ENCODE measurements around the gene GJA3.
"Not testable (repeated sequence)": the region's sequence is repeated elsewhere in the genome, so short reads cannot be mapped to it uniquely, and the experiment has no call there.

GJA3 gene

GRCh38 chr13:20182231-20182846 is 21.5 kb upstream of the GJA3 start:
- peak; percentile 41 for DNase-seq (ENCODE audit: low read depth, low spot score)

GRCh38 chr13:20181188-20181587 is 20.3 kb upstream of the GJA3 start:
- DNase-seq (ENCODE audit: low read depth, low spot score): no peak

DNA sequence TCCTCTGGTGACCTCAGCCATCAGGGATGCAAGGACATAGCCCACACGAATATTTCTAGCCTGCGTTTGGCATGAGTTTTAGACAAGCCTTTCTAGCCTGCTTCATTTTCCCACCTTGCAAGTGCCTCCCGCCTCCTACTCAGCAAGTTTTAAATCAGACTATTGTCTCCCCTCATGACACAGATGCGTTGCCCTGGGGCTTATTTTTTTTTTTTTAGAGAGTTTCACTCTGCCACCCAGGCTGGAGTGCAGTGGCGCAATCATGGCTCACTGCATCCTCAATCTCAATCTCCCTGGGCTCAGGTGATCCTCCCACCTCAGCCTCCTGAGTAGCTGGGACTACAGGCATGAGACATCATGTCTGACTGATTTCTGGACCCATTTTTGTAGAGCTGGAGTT is 17.3 kb upstream of the GJA3 start:
- no peak for DNase-seq (ENCODE audit: low read depth, low spot score)

DNA sequence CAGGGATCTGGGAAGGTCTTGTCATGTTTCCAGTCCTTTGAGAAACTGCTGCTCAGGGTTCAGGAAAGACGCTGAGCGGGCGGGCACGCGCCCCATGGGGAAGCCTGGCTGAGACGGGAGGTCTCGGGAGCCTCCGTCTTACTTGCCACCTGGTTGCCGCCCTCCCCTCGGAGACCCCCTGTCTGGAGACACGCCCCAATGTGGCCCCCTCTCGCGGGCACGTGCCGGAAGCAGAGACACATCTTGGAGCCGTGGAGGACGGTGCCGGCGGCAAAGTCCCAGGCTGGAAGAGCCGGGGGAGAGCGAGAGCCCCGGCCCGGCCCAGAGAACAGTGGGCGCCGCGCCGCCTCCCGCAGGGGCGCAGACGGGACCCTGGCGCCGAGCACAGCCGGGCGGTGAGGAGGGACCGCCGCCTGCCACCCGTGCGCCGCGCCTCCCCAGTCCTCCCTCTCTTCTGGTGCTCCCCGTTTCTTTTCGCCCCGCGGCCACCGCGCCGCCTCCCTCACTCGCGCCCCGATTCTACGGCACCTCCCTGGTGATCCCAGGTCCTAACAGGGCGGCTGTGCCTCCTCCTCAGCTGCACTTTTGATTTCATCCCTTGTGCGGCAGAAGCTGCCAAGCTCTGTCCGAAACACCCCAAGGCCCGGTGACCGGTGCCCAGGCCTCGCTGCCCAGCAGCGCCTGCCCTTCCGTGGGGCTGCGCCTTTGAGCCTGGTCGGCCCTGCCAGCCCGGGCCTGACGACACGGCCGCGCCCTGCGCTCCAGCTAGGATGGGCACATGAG is 16.4 kb upstream of the GJA3 start:
- no peak for DNase-seq (ENCODE audit: low read depth, low spot score)

DNA sequence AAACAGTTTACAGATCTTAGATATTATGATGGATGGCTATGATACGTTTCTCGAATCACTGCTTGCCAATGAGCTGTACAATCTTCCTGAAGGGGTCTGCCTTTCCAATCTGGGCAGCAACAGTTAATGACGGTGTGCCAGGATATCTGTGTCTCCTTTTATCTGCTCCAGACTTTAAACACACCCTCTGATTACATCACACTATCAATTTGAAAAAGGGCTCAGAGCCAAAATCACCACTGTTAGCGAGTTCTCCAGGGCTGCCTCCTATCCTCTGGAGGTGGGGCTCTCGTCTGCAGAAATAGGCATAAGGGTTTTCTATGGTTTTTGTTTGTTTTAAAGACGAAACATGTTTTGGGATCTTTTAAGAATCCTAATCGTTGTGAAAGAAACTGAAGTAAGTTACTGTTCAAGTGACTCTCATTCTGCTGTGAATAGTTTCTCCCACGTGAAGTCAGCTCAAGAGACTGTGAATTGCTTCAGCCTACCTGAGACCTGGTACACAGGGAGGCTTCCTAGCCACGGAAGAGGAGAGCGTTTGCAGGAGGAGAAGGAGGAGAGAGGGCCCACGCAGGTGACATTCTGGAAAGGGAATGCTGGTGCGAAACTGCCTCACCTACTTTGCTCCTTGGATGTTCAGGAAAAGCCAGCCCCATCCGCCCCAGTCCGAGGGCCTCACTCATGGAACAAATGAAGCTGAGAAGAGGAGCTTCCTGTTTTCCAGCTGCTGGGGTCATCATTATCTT is 15.2 kb upstream of the GJA3 start:
- no peak for DNase-seq (ENCODE audit: low read depth, low spot score)

GRCh38 chr13:20175406-20175794 is 14.5 kb upstream of the GJA3 start:
- no peak for DNase-seq (ENCODE audit: low read depth, low spot score)

- DNase-seq (ENCODE audit: low read depth, low spot score): peak; percentile 53
Observed at GRCh38 chr13:20174656-20175405, 14.0 kb upstream of the GJA3 start.

- no peak for DNase-seq (ENCODE audit: low read depth, low spot score)
Observed at GRCh38 chr13:20173116-20173746, 12.4 kb upstream of the GJA3 start.

- no peak for DNase-seq (ENCODE audit: low read depth, low spot score)
Observed at GRCh38 chr13:20171364-20171763, 10.5 kb upstream of the GJA3 start.

GRCh38 chr13:20170921-20171320 is 10.1 kb upstream of the GJA3 start:
- no peak for DNase-seq (ENCODE audit: low read depth, low spot score)

DNA sequence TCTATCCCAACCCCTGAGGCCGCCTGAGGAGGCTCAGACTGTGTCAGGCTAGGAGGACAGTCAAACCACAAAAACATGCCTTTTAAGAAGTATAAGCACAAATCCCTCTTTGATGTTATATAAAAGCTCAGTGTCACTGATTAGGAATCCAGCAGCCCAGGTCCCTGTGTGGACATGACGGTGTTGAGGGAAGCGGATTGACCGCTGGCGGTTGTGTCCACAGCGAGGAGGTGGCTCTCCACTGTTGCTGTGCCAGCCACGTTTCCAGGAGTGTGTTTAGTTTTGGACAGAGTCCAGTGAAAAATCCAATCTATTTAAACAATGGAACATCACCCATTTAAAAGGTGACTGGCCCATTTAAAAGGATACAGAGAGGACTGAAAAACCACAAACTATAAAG is 7.5 kb upstream of the GJA3 start:
- DNase-seq (ENCODE audit: low read depth, low spot score): no peak

DNA sequence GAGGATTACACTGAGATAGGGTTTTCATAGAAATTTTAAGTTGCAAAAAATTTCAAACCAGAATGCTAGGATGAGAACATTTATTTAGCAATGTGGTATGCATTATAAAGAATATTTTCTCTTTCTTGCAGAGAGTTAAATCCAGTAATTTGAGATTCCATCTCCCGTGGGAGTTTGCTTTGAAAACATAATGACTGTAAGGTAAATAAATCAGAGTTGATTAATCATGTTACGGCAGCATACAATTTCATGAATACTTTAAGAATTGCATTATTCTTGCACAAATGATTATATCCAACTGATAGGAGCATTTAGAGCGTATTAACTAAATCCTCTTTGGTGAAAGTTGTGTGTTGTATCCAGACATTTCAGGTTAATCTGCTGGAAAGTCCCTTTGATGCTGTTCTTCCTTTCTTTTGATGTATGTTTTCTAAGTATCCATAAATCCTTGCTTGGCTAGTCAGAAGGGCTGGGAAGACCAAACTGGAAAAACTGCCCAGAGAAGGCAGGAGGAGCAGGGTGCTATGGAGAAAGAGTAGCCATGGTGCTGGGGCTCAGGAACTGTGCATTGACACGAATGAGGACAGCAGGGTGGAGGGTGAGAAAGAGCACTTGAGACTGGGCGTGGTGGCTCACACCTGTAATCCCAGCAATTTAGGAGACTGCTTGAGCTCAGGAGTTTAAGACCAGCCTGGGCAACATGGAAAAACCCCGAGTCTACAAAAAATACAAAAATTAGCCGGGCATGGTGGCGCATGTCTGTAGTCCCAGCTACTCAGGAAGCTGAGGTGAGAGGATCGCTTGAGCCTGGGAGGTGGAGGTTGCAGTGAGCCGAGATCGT is 4.8 kb upstream of the GJA3 start:
- DNase-seq (ENCODE audit: low read depth, low spot score): no peak

GRCh38 chr13:20161951-20162300 is 1.1 kb upstream of the GJA3 start:
- DNase-seq (ENCODE audit: low read depth, low spot score): no peak

GRCh38 chr13:20161275-20161950 is 561 bp upstream of the GJA3 start:
- no peak for DNase-seq (ENCODE audit: low read depth, low spot score)

- no peak for DNase-seq (ENCODE audit: low read depth, low spot score)
Observed at GRCh38 chr13:20159646-20160305, 1.1 kb downstream of the GJA3 start.

GRCh38 chr13:20157151-20157796 is 3.6 kb downstream of the GJA3 start:
- DNase-seq (ENCODE audit: low read depth, low spot score): no peak

GRCh38 chr13:20156702-20157101 is 4.2 kb downstream of the GJA3 start:
- no peak for DNase-seq (ENCODE audit: low read depth, low spot score)

- not testable (repeated sequence) for DNase-seq (ENCODE audit: low read depth, low spot score)
Observed at GRCh38 chr13:20153290-20153689, 7.6 kb downstream of the GJA3 start.

DNA sequence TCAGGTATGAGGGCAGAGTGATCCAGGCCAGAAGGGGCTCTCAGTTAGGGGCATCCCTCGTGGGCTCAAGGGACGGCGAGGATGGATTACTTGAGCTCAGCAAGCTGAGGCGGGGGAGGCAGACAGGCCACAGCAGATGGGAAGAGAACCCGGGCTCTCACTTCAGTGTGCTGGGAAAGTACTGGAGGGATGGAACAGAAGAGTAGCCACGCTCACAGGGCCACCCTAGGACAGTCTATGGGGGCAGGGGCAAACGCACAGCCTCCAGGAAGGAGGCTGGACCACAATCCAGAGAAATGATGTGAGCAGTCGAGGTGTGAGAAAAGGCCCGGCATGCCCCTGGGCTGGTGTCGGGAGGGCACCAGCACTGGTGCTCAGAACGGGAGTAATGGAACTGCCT is 9.2 kb downstream of the GJA3 start:
- no peak for DNase-seq (ENCODE audit: low read depth, low spot score)
